ENCODE results near the gene MT1H.

The MT1H gene

DNA sequence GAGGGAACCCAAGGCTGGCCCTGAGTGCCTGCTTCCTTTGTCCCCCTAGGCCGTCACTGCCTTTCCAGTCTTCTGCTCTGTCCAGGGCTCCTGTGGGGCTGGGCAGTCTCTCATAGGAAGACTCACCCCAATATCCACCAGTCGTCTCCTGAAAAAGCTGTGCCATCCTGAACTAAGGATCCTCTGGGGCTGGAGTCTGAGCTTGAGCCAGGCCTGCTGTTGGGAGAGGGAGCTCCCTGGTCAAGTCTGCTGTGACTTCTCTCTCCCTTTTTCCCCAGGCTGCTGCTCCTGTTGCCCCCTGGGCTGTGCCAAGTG is 963 bp downstream of the MT1H start:
- TF ChIP-seq FOXP2 (optimal IDR thresholded peaks at IDR 0.05; ENCODE audit: borderline replicate concordance, extremely low read depth, extremely low read length, insufficient read depth) (no peak), TAF1 (IDR thresholded peaks at IDR 0.05; ENCODE audit: borderline replicate concordance, insufficient read depth, low read length) (no peak), POLR2AphosphoS5 (IDR thresholded peaks at IDR 0.05; ENCODE audit: low read depth, low read length) (no peak), SIN3A (IDR thresholded peaks at IDR 0.05; ENCODE audit: borderline replicate concordance, insufficient read depth, low read length) (no peak)
- TF ChIP-seq, protein P1, sequence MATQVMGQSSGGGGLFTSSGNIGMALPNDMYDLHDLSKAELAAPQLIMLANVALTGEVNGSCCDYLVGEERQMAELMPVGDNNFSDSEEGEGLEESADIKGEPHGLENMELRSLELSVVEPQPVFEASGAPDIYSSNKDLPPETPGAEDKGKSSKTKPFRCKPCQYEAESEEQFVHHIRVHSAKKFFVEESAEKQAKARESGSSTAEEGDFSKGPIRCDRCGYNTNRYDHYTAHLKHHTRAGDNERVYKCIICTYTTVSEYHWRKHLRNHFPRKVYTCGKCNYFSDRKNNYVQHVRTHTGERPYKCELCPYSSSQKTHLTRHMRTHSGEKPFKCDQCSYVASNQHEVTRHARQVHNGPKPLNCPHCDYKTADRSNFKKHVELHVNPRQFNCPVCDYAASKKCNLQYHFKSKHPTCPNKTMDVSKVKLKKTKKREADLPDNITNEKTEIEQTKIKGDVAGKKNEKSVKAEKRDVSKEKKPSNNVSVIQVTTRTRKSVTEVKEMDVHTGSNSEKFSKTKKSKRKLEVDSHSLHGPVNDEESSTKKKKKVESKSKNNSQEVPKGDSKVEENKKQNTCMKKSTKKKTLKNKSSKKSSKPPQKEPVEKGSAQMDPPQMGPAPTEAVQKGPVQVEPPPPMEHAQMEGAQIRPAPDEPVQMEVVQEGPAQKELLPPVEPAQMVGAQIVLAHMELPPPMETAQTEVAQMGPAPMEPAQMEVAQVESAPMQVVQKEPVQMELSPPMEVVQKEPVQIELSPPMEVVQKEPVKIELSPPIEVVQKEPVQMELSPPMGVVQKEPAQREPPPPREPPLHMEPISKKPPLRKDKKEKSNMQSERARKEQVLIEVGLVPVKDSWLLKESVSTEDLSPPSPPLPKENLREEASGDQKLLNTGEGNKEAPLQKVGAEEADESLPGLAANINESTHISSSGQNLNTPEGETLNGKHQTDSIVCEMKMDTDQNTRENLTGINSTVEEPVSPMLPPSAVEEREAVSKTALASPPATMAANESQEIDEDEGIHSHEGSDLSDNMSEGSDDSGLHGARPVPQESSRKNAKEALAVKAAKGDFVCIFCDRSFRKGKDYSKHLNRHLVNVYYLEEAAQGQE (IDR thresholded peaks at IDR 0.05; ENCODE audit: insufficient read depth in 1 of 2, low read depth in 2 of 2, low read length in 2 of 2), result no peak

DNA sequence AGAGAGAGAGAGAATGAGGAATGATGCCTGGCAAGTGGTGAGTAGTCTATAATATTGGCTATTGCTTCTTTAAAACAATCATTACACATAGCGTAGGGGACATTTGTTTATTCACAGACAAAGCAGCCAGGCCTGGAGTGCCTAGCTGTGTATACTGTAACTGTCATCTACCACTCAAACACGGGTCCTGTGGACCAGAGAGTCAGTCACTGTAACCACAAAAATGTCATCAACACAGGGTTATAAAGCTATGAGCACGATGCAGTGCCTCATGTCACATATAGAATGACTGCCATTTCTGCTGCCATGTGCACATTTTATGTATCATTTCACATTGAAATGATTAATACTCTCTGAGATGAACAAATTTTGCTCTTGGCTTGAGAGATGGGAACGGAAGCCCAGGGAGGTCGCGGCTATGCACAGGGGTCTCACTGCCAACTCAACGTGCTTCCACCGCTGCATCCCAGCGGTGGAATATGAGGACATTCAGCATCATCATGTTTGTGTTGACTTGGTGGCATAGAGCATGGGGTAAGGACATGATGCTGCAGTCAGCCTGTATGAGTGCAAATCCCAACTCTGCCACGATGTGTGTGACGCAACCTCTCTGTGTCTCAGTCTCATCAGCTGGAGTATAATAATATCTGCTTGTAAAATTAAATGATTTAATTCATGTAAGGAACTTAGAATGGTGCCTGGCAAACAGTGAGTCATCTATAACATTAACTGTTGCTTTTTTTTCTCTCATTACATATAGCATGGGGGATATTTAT is 3.3 kb downstream of the MT1H start:
- TF ChIP-seq FOXP2 (optimal IDR thresholded peaks at IDR 0.05; ENCODE audit: borderline replicate concordance, extremely low read depth, extremely low read length, insufficient read depth), result no peak
- TF ChIP-seq POLR2AphosphoS5 (IDR thresholded peaks at IDR 0.05; ENCODE audit: low read depth, low read length), result no peak
- TF ChIP-seq TAF1 (IDR thresholded peaks at IDR 0.05; ENCODE audit: borderline replicate concordance, insufficient read depth, low read length), result no peak
- TF ChIP-seq, protein P1 (IDR thresholded peaks at IDR 0.05; ENCODE audit: insufficient read depth in 1 of 2, low read depth in 2 of 2, low read length in 2 of 2), result no peak
- TF ChIP-seq SIN3A (IDR thresholded peaks at IDR 0.05; ENCODE audit: borderline replicate concordance, insufficient read depth, low read length), result no peak

DNA sequence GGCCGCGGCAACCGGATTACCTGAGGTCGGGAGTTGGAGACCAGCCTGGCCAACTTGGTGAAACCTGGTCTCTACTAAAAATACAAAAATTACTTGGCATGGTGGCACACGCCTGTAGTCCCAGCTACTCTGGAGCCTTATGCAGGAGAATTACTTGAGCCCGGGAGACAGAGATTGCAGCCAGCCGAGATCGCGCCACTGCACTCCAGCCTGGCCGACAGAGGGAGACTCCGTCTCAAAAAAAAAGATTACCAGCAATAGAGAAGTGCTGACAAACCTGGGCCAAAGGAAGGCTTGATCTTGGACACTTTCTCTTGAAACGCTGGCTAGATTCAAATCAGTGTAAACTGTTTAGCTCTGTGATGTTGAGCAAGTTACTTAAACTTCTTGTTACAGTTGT is 4.3 kb downstream of the MT1H start:
- TF ChIP-seq SIN3A (IDR thresholded peaks at IDR 0.05; ENCODE audit: borderline replicate concordance, insufficient read depth, low read length) (no peak), FOXP2 (optimal IDR thresholded peaks at IDR 0.05; ENCODE audit: borderline replicate concordance, extremely low read depth, extremely low read length, insufficient read depth) (no peak), POLR2AphosphoS5 (IDR thresholded peaks at IDR 0.05; ENCODE audit: low read depth, low read length) (no peak), TAF1 (IDR thresholded peaks at IDR 0.05; ENCODE audit: borderline replicate concordance, insufficient read depth, low read length) (no peak)
- TF ChIP-seq, protein P1 (IDR thresholded peaks at IDR 0.05; ENCODE audit: insufficient read depth in 1 of 2, low read depth in 2 of 2, low read length in 2 of 2), result no peak

DNA sequence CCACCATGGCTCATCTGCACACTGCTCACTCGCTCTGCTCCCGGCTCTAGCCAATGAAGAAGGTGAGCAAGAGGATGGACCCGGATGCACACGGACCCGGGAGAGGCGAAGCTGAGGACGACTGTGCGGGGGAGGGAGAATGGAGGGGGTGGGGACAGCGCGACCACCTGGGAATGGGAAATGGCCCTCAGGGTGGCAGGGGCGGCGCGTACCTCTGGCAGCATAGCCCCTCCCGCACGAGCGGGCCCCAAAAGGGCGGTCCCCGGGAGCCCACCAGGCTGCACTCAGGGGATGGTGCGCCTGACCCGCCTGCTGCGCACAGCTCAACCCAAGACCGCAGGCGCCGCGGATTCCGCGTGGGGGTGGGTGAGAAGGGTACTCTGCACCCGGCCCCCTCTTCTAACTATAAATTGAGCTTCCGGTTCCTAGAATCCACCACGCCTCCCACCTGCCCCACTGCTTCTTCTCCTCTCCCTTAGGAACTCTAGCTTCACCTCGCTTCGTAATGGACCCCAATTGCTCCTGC is 6.1 kb downstream of the MT1H start:
- TF ChIP-seq TAF1 (IDR thresholded peaks at IDR 0.05; ENCODE audit: borderline replicate concordance, insufficient read depth, low read length) (no peak), FOXP2 (optimal IDR thresholded peaks at IDR 0.05; ENCODE audit: borderline replicate concordance, extremely low read depth, extremely low read length, insufficient read depth) (no peak), POLR2AphosphoS5 (IDR thresholded peaks at IDR 0.05; ENCODE audit: low read depth, low read length) (no peak), SIN3A (IDR thresholded peaks at IDR 0.05; ENCODE audit: borderline replicate concordance, insufficient read depth, low read length) (no peak)
- TF ChIP-seq, protein P1 (IDR thresholded peaks at IDR 0.05; ENCODE audit: insufficient read depth in 1 of 2, low read depth in 2 of 2, low read length in 2 of 2), result no peak

Measured in PFSK-1 (cell line).